ENCODE results near the gene BCL2A1. TPM values are rescaled to one million over a fixed set of nuclear protein-coding genes. Genes with fewer than 3 reads are reported as not detected.
"Not testable (repeated sequence)": the region's sequence is repeated elsewhere in the genome, so short reads cannot be mapped to it uniquely, and the experiment has no call there.

Gene BCL2A1
- total RNA-seq, 4 donors from 2014 or later = 0.97 to 12.6 (median 1.3) TPM; not detected in 1

GRCh38 chr15:79942741-79943481, 28.1 kb downstream of the BCL2A1 start:
- Histone ChIP-seq H3K4me1 (no peaks in the 10 kb centered on the region), H3K9me3 (no peaks in the 10 kb centered on the region), H3K27me3 (no peaks in the 10 kb centered on the region), H3K36me3 (no peaks in the 10 kb centered on the region), H3K27ac (no peak overlapping the region), H3K4me3 (no peak overlapping the region)
- intact Hi-C loops (cut with DNase I; ENCODE audit: low total_unique reads) = no loop called here
- TF ChIP-seq CTCF (IDR thresholded peaks at IDR 0.05) = no peak
- TF ChIP-seq POLR2A (IDR thresholded peaks at IDR 0.05) = no peak
- DNase-seq = no peak

- Histone ChIP-seq H3K27ac (no peak overlapping the region), H3K36me3 (no peaks in the 10 kb centered on the region), H3K4me1 (no peaks in the 10 kb centered on the region), H3K27me3 (no peaks in the 10 kb centered on the region), H3K9me3 (no peaks in the 10 kb centered on the region), H3K4me3 (no peak overlapping the region)
- no peak for TF ChIP-seq CTCF (IDR thresholded peaks at IDR 0.05)
- intact Hi-C loops (cut with DNase I; ENCODE audit: low total_unique reads) = no loop called here
- DNase-seq = no peak
Observed at GRCh38 chr15:79939399-79939798, 31.6 kb downstream of the BCL2A1 start.

GRCh38 chr15:79938143-79938542, 32.9 kb downstream of the BCL2A1 start:
- Histone ChIP-seq H3K36me3 (no peaks in the 10 kb centered on the region), H3K27ac (no peak overlapping the region), H3K4me1 (no peaks in the 10 kb centered on the region), H3K9me3 (no peaks in the 10 kb centered on the region), H3K4me3 (no peak overlapping the region), H3K27me3 (no peaks in the 10 kb centered on the region)
- DNase-seq = no peak
- TF ChIP-seq POLR2A (IDR thresholded peaks at IDR 0.05) (no peak), CTCF (IDR thresholded peaks at IDR 0.05) (no peak)
- intact Hi-C loops (cut with DNase I; ENCODE audit: low total_unique reads) = no loop called here

- intact Hi-C loops (cut with DNase I; ENCODE audit: low total_unique reads); DNase-seq; H3K27ac ChIP-seq; H3K4me1 ChIP-seq; H3K4me3 ChIP-seq; H3K9me3 ChIP-seq; H3K27me3 ChIP-seq; H3K36me3 ChIP-seq: not testable (repeated sequence)
Observed at GRCh38 chr15:79935556-79936201, 35.3 kb downstream of the BCL2A1 start.

GRCh38 chr15:79933231-79933630, 37.8 kb downstream of the BCL2A1 start:
- Histone ChIP-seq H3K27me3 (no peaks in the 10 kb centered on the region), H3K9me3 (no peaks in the 10 kb centered on the region), H3K36me3 (no peaks in the 10 kb centered on the region), H3K4me1 (no peaks in the 10 kb centered on the region), H3K4me3 (no peak overlapping the region), H3K27ac (no peak overlapping the region)
- no peak for DNase-seq
- intact Hi-C loops (cut with DNase I; ENCODE audit: low total_unique reads) = no loop called here
- TF ChIP-seq CTCF (IDR thresholded peaks at IDR 0.05) (no peak), POLR2A (IDR thresholded peaks at IDR 0.05) (no peak)

Data from uterus (tissue), 4 donors.